Renal pelvis (tissue), 4 donors: ENCODE data around the gene MEX3D. TPM values are rescaled to one million over a fixed set of nuclear protein-coding genes. Genes with fewer than 3 reads are reported as not detected.
"Not testable (repeated sequence)": the region's sequence is repeated elsewhere in the genome, so short reads cannot be mapped to it uniquely, and the experiment has no call there.

Experiments used
- DNase-seq: peaks from one replicate; pipeline ENCODE4 v3.0.0-alpha.2; 2013
- polyA plus RNA-seq, 3 donors: library from polyadenylated mRNA; unstranded; fragments of 120-200 nt; gene quantifications; one replicate each; pipeline ENCODE4 v1.2.1, GENCODE V29; 2013; ENCODE audit not compliant: insufficient read length in 3 of 3

MEX3D gene
- polyA plus RNA-seq, 3 donors, result 23.9 to 39.8 (median 33.3) TPM

- no peak for DNase-seq
Measured at GRCh38 chr19:1523412-1524286, 44.5 kb downstream of the MEX3D start, which contains the start of gene PLK5. Gene PLK5, plus strand, starts transcription at chr19:1524077. Its CDS starts 2,920 bp downstream, at chr19:1526997.

GRCh38 chr19:1522838-1523237 is 45.3 kb downstream of the MEX3D start:
- no peak for DNase-seq

- no peak for DNase-seq
Measured at GRCh38 chr19:1522061-1522460, 46.1 kb downstream of the MEX3D start.

GRCh38 chr19:1521636-1522035 is 46.5 kb downstream of the MEX3D start:
- DNase-seq, result no peak

GRCh38 chr19:1520203-1520780 is 47.8 kb downstream of the MEX3D start:
- DNase-seq, result no peak

GRCh38 chr19:1519802-1520201 is 48.3 kb downstream of the MEX3D start:
- not testable (repeated sequence) for DNase-seq

- no peak for DNase-seq
Measured at GRCh38 chr19:1518471-1518870, 49.7 kb downstream of the MEX3D start.

- DNase-seq, result no peak
Measured at GRCh38 chr19:1516395-1516753, 51.8 kb downstream of the MEX3D start.

- no peak for DNase-seq
Measured at GRCh38 chr19:1514986-1515721, 53.0 kb downstream of the MEX3D start.

GRCh38 chr19:1514295-1514661 is 53.8 kb downstream of the MEX3D start:
- DNase-seq, result no peak

- DNase-seq, result no peak
Measured at GRCh38 chr19:1513499-1514294, 54.4 kb downstream of the MEX3D start.

- DNase-seq, result no peak
Measured at GRCh38 chr19:1512671-1513498, 55.2 kb downstream of the MEX3D start, which contains the start of gene ADAMTSL5. Gene ADAMTSL5, minus strand, starts transcription at chr19:1513019. Its CDS starts 2,076 bp downstream, at chr19:1510943.

- DNase-seq, result no peak
Measured at GRCh38 chr19:1511318-1512317, 56.5 kb downstream of the MEX3D start.

GRCh38 chr19:1510807-1511206 is 57.3 kb downstream of the MEX3D start:
- DNase-seq, result no peak

- DNase-seq, result no peak
Measured at GRCh38 chr19:1510442-1510806, 57.7 kb downstream of the MEX3D start.

GRCh38 chr19:1509602-1510441 is 58.3 kb downstream of the MEX3D start:
- DNase-seq, result no peak

- no peak for DNase-seq
Measured at GRCh38 chr19:1508507-1508856, 59.6 kb downstream of the MEX3D start.

- DNase-seq, result peak; percentile 95
Measured at GRCh38 chr19:1507763-1508506, 60.2 kb downstream of the MEX3D start.
